Measurements from ENCODE around the gene FHOD3. TPM values are rescaled to one million over a fixed set of nuclear protein-coding genes. Genes with fewer than 3 reads are reported as not detected.

FHOD3 gene
- total and polyA plus RNA-seq, 4 donors, result 6.2 to 42.0 (median 20.4) TPM

DNA sequence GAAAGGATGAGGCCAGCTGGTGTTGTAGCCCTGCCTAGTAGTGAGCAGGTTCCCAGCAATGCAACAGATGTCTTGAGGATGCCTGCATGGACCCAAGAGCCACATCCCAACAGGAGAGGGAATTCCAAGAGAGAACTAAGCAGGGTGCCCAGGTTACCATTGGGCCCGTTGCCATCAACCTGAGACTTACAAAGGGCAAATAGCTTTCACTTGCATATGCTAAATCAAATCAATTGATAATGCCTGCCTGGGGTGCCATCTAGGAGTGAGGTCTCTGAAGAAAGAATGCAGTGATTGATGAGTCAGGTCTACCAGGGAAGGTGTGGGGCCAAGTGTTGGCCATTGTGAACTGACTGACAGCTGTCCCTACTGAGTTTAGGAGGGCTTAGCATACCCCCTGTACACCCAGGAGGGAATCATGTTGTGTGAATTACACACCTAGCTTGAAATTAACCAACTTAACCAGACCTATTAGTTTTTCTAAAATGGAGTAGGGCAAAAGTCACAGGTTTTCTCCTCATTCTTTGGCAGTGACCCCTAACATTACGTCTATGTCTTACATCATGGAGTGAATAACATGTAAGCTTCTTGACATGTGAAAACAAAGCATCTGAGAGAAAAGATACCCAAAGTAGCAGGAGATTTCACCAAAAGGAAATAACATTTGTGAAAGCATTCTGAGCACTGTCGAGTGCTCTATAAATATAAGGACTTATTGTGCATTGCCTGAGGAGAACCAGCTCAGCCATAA is 32.3 kb downstream of the FHOD3 start:
- intact Hi-C loops (cut with DNase I), result no loop called here
- Histone ChIP-seq H3K36me3 (ENCODE audit: control insufficient read depth in 1 of 2, insufficient read depth in 2 of 2, low read length in 1 of 2) (no peaks in the 10 kb centered on the region), H3K9me3 (ENCODE audit: control insufficient read depth, low read length) (no peaks in the 10 kb centered on the region), H3K27ac (ENCODE audit: low read depth in 1 of 2, low read length in 2 of 2) (no peak overlapping the region), H3K4me1 (ENCODE audit: control insufficient read depth in 1 of 2, insufficient read depth in 2 of 2, low read length in 2 of 2) (no peaks in the 10 kb centered on the region), H3K27me3 (ENCODE audit: control insufficient read depth in 1 of 2, insufficient read depth in 2 of 2, low read length in 1 of 2) (no peaks in the 10 kb centered on the region), H3K4me3 (ENCODE audit: low read length in 2 of 2) (no peak overlapping the region)
- no peak for ATAC-seq (ENCODE audit: low FRiP score)
- DNase-seq, result no peak
- 56 to 72% methylated on average over 3 of the region's 3 CpGs for WGBS, 2 donors

DNA sequence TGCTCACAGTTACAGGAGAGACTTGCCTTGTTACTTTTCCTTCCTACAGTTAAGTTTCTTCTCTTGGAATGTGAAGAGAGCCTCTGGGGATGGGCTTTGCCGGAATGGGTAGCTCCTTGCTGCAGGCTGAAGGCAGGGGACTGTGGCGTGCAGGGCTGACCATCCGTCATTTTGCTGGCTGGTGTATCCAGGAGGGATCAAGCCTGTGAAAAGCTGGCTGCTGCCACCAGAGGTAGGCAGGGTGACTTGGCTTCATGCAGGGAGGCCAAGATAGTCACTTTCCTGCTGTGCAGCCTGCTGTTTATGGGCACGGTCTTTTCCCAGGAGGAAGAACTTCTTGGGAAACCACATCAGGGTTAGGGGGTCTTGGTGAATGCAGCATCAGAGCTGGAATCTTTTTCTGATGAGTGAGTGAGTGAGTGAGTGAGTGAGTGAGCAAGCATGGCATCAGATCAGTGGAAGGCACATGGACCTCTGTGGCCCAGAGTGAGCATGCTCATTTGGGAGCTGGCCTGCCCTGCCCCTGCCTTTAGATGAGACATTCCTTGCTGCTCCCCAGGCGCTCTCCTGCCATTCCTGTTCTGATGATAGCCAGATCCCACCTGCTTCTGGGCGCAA is 33.0 kb downstream of the FHOD3 start:
- intact Hi-C loops (cut with DNase I), result no loop called here
- H3K9me3 ChIP-seq (ENCODE audit: control insufficient read depth, low read length), result no peaks in the 10 kb centered on the region
- H3K27ac ChIP-seq (ENCODE audit: low read depth in 1 of 2, low read length in 2 of 2), result no peak overlapping the region
- no peaks in the 10 kb centered on the region for H3K36me3 ChIP-seq (ENCODE audit: control insufficient read depth in 1 of 2, insufficient read depth in 2 of 2, low read length in 1 of 2)
- H3K4me1 ChIP-seq (ENCODE audit: control insufficient read depth in 1 of 2, insufficient read depth in 2 of 2, low read length in 2 of 2), result no peaks in the 10 kb centered on the region
- ATAC-seq (ENCODE audit: low FRiP score) (no peak), DNase-seq (no peak)
- WGBS, 2 donors, result 85 to 87% methylated on average over 6 of the region's 6 CpGs
- no peaks in the 10 kb centered on the region for H3K27me3 ChIP-seq (ENCODE audit: control insufficient read depth in 1 of 2, insufficient read depth in 2 of 2, low read length in 1 of 2)
- H3K4me3 ChIP-seq (ENCODE audit: low read length in 2 of 2), result no peak overlapping the region

DNA sequence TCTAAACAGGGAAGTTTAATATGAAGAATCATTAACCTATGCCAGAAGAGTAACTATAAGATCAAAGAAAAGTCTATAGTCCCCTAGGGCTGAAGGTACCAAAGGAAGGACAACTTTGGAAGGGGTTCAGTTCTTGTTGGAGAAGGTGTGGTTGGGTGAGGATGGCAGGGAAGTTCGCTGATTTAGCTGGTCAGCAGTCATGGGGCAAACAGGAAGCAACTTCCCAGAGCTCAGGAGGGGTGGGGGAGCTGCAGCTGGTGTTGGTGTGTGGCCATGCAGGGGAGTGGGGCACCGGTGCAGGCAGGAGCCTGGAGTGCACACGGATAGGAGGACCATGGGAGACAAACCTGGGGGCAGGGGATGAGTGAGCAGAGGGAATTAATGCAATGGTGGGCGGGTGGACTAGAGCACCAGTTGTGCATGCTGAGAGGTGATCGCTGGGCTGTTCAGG is 34.0 kb downstream of the FHOD3 start:
- Histone ChIP-seq H3K4me3 (ENCODE audit: low read length in 2 of 2) (no peak overlapping the region), H3K4me1 (ENCODE audit: control insufficient read depth in 1 of 2, insufficient read depth in 2 of 2, low read length in 2 of 2) (no peaks in the 10 kb centered on the region), H3K27me3 (ENCODE audit: control insufficient read depth in 1 of 2, insufficient read depth in 2 of 2, low read length in 1 of 2) (no peaks in the 10 kb centered on the region), H3K9me3 (ENCODE audit: control insufficient read depth, low read length) (no peaks in the 10 kb centered on the region), H3K36me3 (ENCODE audit: control insufficient read depth in 1 of 2, insufficient read depth in 2 of 2, low read length in 1 of 2) (no peaks in the 10 kb centered on the region), H3K27ac (ENCODE audit: low read depth in 1 of 2, low read length in 2 of 2) (no peak overlapping the region)
- 78 to 80% methylated on average over 5 of the region's 5 CpGs for WGBS, 2 donors
- intact Hi-C loops (cut with DNase I), result no loop called here
- no peak for ATAC-seq (ENCODE audit: low FRiP score)
- no peak for DNase-seq

DNA sequence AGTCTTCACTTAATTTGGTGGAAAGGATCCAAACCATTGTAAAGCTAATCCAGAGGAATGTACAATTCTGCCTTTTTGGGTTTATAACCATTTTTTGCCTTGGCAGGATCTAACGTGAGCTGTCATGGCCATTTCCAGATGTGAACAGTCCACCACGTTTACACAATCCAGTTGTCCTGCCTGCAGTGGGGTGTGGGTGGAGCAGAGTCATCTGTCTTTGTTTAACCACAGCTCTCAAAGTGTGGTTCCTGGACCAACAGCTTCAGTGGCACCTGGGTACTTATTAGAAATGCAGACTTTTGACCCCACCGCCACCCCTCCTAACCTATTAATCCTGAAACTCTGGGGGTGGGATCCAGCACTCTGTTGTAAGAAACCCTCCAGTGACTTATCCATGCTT is 35.9 kb downstream of the FHOD3 start:
- Histone ChIP-seq H3K4me1 (ENCODE audit: control insufficient read depth in 1 of 2, insufficient read depth in 2 of 2, low read length in 2 of 2) (no peaks in the 10 kb centered on the region), H3K36me3 (ENCODE audit: control insufficient read depth in 1 of 2, insufficient read depth in 2 of 2, low read length in 1 of 2) (no peaks in the 10 kb centered on the region), H3K4me3 (ENCODE audit: low read length in 2 of 2) (no peak overlapping the region), H3K27ac (ENCODE audit: low read depth in 1 of 2, low read length in 2 of 2) (no peak overlapping the region), H3K27me3 (ENCODE audit: control insufficient read depth in 1 of 2, insufficient read depth in 2 of 2, low read length in 1 of 2) (no peaks in the 10 kb centered on the region), H3K9me3 (ENCODE audit: control insufficient read depth, low read length) (no peaks in the 10 kb centered on the region)
- intact Hi-C loops (cut with DNase I), result no loop called here
- DNase-seq, result no peak
- WGBS, 2 donors, result 56% methylated on average over 3 of the region's 3 CpGs
- ATAC-seq (ENCODE audit: low FRiP score), result no peak

DNA sequence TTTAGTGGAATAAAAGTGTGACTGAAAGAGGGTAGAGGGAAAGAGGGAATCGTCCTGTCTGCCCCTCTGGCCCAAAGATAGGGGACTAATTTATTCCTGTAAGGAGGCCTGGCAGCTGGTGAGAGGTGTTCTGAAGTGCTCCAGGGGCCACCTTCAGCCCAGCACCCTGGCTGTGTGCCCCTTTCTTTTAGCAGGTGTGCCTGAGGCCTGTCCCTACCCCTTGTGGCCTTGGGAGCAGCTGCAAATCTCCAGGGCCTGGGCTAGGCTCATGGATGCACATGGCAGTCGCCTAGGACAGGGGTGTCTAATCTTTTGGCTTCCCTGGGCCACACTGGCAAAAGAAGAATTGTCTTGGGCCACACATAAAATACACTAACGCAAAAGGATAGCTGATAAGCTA is 37.3 kb downstream of the FHOD3 start:
- WGBS, 2 donors, result 92 to 96% methylated on average over 3 of the region's 3 CpGs
- ATAC-seq (ENCODE audit: low FRiP score) (no peak), DNase-seq (no peak)
- H3K27ac ChIP-seq (ENCODE audit: low read depth in 1 of 2, low read length in 2 of 2), result no peak overlapping the region
- no peaks in the 10 kb centered on the region for H3K9me3 ChIP-seq (ENCODE audit: control insufficient read depth, low read length)
- no peaks in the 10 kb centered on the region for H3K27me3 ChIP-seq (ENCODE audit: control insufficient read depth in 1 of 2, insufficient read depth in 2 of 2, low read length in 1 of 2)
- intact Hi-C loops (cut with DNase I), result no loop called here
- no peaks in the 10 kb centered on the region for H3K36me3 ChIP-seq (ENCODE audit: control insufficient read depth in 1 of 2, insufficient read depth in 2 of 2, low read length in 1 of 2)
- H3K4me1 ChIP-seq (ENCODE audit: control insufficient read depth in 1 of 2, insufficient read depth in 2 of 2, low read length in 2 of 2), result no peaks in the 10 kb centered on the region
- no peak overlapping the region for H3K4me3 ChIP-seq (ENCODE audit: low read length in 2 of 2)

DNA sequence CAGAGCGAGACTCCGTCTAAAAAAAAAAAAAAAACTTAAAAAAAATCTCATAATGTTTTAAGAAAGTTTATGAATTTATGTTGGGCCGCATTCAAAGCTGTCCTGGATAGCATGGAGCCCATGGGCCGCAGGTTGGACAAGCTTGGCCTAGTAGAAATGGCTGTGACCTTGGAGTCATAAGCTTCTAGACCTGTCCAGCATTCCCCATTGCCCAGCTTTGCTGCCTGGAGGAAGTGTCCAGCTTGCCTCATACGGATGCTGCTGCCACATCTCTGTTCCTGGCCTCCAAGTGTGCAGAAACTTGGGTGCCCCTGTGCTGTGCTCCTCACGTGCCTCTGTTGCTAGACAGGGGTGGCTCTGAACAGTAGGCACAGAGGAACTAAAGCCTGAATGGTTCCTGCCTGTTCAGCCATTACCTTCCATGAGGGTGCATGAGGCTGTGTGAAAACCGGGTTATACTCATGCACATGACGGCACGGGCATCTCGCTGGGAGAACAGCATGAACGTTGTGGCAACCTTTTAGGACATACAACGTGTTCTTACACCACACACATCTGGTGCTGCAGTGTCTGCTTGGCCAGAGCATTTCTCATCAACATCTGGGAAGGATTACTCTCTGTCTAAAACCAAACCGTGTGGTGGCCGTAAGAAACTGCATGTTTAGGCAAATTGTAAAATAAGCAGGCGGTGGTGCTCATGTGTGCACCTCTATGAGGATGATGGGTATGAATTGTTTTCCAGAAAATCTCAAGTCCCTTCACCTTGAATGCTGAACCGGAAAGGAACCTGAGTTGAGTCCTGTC is 38.2 kb downstream of the FHOD3 start:
- no peaks in the 10 kb centered on the region for H3K9me3 ChIP-seq (ENCODE audit: control insufficient read depth, low read length)
- ATAC-seq (ENCODE audit: low FRiP score), result no peak
- intact Hi-C loops (cut with DNase I), result no loop called here

GRCh38 chr18:36337679-36338402 is 40.3 kb downstream of the FHOD3 start:
- no peaks in the 10 kb centered on the region for H3K4me1 ChIP-seq (ENCODE audit: control insufficient read depth in 1 of 2, insufficient read depth in 2 of 2, low read length in 2 of 2)
- intact Hi-C loops (cut with DNase I), result no loop called here
- H3K36me3 ChIP-seq (ENCODE audit: control insufficient read depth in 1 of 2, insufficient read depth in 2 of 2, low read length in 1 of 2), result peaks cover 0 to 2% of the 10 kb centered on the region in 2 donors
- no peak for DNase-seq
- WGBS, 2 donors, result 80 to 87% methylated on average over 4 of the region's 4 CpGs
- no peak for ATAC-seq (ENCODE audit: low FRiP score)
- no peak overlapping the region for H3K27ac ChIP-seq (ENCODE audit: low read depth in 1 of 2, low read length in 2 of 2)
- no peaks in the 10 kb centered on the region for H3K9me3 ChIP-seq (ENCODE audit: control insufficient read depth, low read length)
- H3K4me3 ChIP-seq (ENCODE audit: low read length in 2 of 2), result no peak overlapping the region
- H3K27me3 ChIP-seq (ENCODE audit: control insufficient read depth in 1 of 2, insufficient read depth in 2 of 2, low read length in 1 of 2), result no peaks in the 10 kb centered on the region

More for the DNA sequence above, 38.2 kb downstream of the FHOD3 start:
- Histone ChIP-seq H3K27me3 (ENCODE audit: control insufficient read depth in 1 of 2, insufficient read depth in 2 of 2, low read length in 1 of 2) (no peaks in the 10 kb centered on the region), H3K36me3 (ENCODE audit: control insufficient read depth in 1 of 2, insufficient read depth in 2 of 2, low read length in 1 of 2) (no peaks in the 10 kb centered on the region), H3K27ac (ENCODE audit: low read depth in 1 of 2, low read length in 2 of 2) (no peak overlapping the region), H3K4me1 (ENCODE audit: control insufficient read depth in 1 of 2, insufficient read depth in 2 of 2, low read length in 2 of 2) (no peaks in the 10 kb centered on the region), H3K4me3 (ENCODE audit: low read length in 2 of 2) (no peak overlapping the region)
- DNase-seq, result no peak
- 92 to 94% methylated on average over 14 to 16 of the region's 16 CpGs for WGBS, 2 donors

GRCh38 chr18:36338403-36338933 is 41.0 kb downstream of the FHOD3 start:
- no peak overlapping the region for H3K4me3 ChIP-seq (ENCODE audit: low read length in 2 of 2)
- ATAC-seq (ENCODE audit: low FRiP score), result no peak
- no peaks in the 10 kb centered on the region for H3K27me3 ChIP-seq (ENCODE audit: control insufficient read depth in 1 of 2, insufficient read depth in 2 of 2, low read length in 1 of 2)
- H3K9me3 ChIP-seq (ENCODE audit: control insufficient read depth, low read length), result no peaks in the 10 kb centered on the region
- no peak for DNase-seq
- 49 to 56% methylated on average over 8 of the region's 8 CpGs for WGBS, 2 donors
- H3K4me1 ChIP-seq (ENCODE audit: control insufficient read depth in 1 of 2, insufficient read depth in 2 of 2, low read length in 2 of 2), result no peaks in the 10 kb centered on the region
- intact Hi-C loops (cut with DNase I), result no loop called here
- no peak overlapping the region for H3K27ac ChIP-seq (ENCODE audit: low read depth in 1 of 2, low read length in 2 of 2)
- peaks cover 0 to 2% of the 10 kb centered on the region in 2 donors for H3K36me3 ChIP-seq (ENCODE audit: control insufficient read depth in 1 of 2, insufficient read depth in 2 of 2, low read length in 1 of 2)
